Measurements from ENCODE around the gene PCDHGB6.

PCDHGB6 gene

DNA sequence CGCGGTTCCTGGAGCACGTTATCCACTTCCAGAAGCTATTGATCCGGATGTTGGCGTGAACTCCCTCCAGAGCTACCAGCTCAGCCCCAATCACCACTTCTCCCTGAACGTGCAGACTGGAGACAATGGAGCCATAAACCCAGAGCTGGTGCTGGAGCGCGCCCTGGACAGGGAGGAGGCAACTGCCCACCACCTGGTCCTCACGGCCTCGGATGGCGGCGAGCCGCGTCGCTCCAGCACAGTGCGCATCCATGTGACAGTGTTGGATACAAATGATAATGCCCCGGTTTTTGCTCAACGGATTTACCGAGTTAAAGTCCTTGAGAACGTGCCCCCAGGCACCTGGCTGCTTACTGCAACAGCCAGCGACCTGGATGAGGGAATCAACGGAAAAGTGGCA lies 4.4 kb upstream of the PCDHGB6 start:
- H3K9me2 ChIP-seq (replicated peaks; ENCODE audit: insufficient read depth, low read length) = no peaks in the 10 kb centered on the region
- H3K4me3 ChIP-seq (ENCODE audit: insufficient read depth, low read length, poor library complexity, severe bottlenecking) = no peak overlapping the region
- H3K36me3 ChIP-seq (ENCODE audit: low read length) = peaks cover 22% of the 10 kb centered on the region
- no peaks in the 10 kb centered on the region for H3K27me3 ChIP-seq (ENCODE audit: low read length)
- no peak overlapping the region for H3K27ac ChIP-seq (ENCODE audit: low read depth, low read length)
- H3K9me3 ChIP-seq (ENCODE audit: insufficient read depth, low read length) = peaks cover 37% of the 10 kb centered on the region; the same call in 1 of the 2 replicates
- no peak overlapping the region for H2AFZ ChIP-seq (ENCODE audit: low read depth, low read length, severe bottlenecking)
- no peaks in the 10 kb centered on the region for H3F3A ChIP-seq (ENCODE audit: insufficient read depth)
- H3K4me2 ChIP-seq (ENCODE audit: low read depth, low read length, poor library complexity, severe bottlenecking) = no peak overlapping the region
- no peak overlapping the region for H3K9ac ChIP-seq (ENCODE audit: low read length)
- no peaks in the 10 kb centered on the region for H4K20me1 ChIP-seq (ENCODE audit: low read depth, low read length)
- TF ChIP-seq, protein P1, sequence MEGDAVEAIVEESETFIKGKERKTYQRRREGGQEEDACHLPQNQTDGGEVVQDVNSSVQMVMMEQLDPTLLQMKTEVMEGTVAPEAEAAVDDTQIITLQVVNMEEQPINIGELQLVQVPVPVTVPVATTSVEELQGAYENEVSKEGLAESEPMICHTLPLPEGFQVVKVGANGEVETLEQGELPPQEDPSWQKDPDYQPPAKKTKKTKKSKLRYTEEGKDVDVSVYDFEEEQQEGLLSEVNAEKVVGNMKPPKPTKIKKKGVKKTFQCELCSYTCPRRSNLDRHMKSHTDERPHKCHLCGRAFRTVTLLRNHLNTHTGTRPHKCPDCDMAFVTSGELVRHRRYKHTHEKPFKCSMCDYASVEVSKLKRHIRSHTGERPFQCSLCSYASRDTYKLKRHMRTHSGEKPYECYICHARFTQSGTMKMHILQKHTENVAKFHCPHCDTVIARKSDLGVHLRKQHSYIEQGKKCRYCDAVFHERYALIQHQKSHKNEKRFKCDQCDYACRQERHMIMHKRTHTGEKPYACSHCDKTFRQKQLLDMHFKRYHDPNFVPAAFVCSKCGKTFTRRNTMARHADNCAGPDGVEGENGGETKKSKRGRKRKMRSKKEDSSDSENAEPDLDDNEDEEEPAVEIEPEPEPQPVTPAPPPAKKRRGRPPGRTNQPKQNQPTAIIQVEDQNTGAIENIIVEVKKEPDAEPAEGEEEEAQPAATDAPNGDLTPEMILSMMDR (IDR thresholded peaks at IDR 0.05; ENCODE audit: insufficient read depth, low read length, poor library complexity, severe bottlenecking) = no peak
- H3K79me2 ChIP-seq (ENCODE audit: insufficient read depth, low read length) = no peaks in the 10 kb centered on the region; the same call in 1 of the 2 replicates

DNA sequence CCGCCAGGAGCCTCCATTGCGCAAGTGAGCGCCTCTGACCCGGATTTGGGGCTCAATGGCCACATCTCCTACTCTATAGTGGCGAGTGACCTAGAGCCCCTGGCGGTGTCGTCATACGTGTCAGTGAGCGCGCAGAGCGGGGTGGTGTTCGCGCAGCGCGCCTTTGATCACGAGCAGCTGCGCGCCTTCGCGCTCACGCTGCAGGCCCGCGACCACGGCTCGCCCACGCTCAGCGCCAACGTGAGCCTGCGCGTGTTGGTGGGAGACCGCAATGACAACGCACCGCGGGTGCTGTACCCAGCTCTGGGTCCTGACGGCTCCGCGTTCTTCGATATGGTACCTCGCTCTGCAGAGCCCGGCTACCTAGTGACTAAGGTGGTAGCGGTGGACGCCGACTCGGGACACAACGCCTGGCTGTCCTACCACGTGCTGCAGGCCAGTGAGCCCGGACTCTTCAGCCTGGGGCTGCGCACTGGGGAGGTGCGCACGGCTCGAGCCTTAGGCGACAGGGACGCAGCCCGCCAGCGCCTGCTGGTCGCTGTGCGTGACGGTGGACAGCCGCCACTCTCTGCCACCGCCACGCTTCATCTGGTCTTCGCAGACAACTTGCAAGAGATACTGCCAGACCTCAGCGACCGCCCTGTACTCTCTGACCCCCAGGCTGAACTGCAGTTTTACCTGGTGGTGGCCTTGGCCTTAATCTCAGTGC lies 1.9 kb downstream of the PCDHGB6 start:
- no peaks in the 10 kb centered on the region for H4K20me1 ChIP-seq (ENCODE audit: low read depth, low read length)
- no peak overlapping the region for H2AFZ ChIP-seq (ENCODE audit: low read depth, low read length, severe bottlenecking)
- no peaks in the 10 kb centered on the region for H3F3A ChIP-seq (ENCODE audit: insufficient read depth)
- TF ChIP-seq, protein P1 (IDR thresholded peaks at IDR 0.05; ENCODE audit: insufficient read depth, low read length, poor library complexity, severe bottlenecking) = no peak
- TF ChIP-seq EZH2phosphoT487 (conservative IDR thresholded peaks at IDR 0.05; ENCODE audit: low read length) = no peak
- no peaks in the 10 kb centered on the region for H3K9me2 ChIP-seq (replicated peaks; ENCODE audit: insufficient read depth, low read length)
- peaks cover 12% of the 10 kb centered on the region for H3K36me3 ChIP-seq (ENCODE audit: low read length)
- peaks cover 3% of the 10 kb centered on the region; the same call in 1 of the 2 replicates for H3K79me2 ChIP-seq (ENCODE audit: insufficient read depth, low read length)
- no peak overlapping the region for H3K27ac ChIP-seq (ENCODE audit: low read depth, low read length)
- H3K4me2 ChIP-seq (ENCODE audit: low read depth, low read length, poor library complexity, severe bottlenecking) = no peak overlapping the region
- H3K9me3 ChIP-seq (ENCODE audit: insufficient read depth, low read length) = peaks cover 21% of the 10 kb centered on the region; the same call in 1 of the 2 replicates
- no peak overlapping the region for H3K4me3 ChIP-seq (ENCODE audit: insufficient read depth, low read length, poor library complexity, severe bottlenecking)
- H3K27me3 ChIP-seq (ENCODE audit: low read length) = no peaks in the 10 kb centered on the region
- no peak overlapping the region for H3K9ac ChIP-seq (ENCODE audit: low read length)

DNA sequence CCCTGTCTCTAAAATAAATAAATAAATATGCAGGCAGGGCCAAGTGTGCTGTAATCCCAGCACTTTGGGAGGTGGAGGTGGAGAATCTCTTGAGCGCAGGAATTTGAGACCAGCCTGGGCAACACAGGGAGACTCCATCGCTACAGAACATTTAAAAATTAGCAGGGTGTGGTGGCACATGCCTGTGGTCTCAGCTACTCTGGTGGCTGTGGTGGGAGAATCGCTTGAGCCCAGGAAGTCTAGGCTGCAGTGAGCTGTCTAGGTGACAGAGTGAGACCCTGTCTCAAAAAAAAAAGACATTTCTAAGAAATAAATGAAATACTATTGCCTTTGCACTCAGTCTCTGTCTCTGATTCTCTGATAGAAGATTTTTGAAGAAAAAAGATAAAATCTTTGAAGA lies 3.8 kb downstream of the PCDHGB6 start:
- H3K9me3 ChIP-seq (ENCODE audit: insufficient read depth, low read length) = peaks cover 26% of the 10 kb centered on the region; the same call in 1 of the 2 replicates
- no peak overlapping the region for H3K4me3 ChIP-seq (ENCODE audit: insufficient read depth, low read length, poor library complexity, severe bottlenecking)
- no peaks in the 10 kb centered on the region for H4K20me1 ChIP-seq (ENCODE audit: low read depth, low read length)
- TF ChIP-seq, protein P1 (IDR thresholded peaks at IDR 0.05; ENCODE audit: insufficient read depth, low read length, poor library complexity, severe bottlenecking) = no peak
- TF ChIP-seq EZH2phosphoT487 (conservative IDR thresholded peaks at IDR 0.05; ENCODE audit: low read length) = no peak
- no peak overlapping the region for H3K9ac ChIP-seq (ENCODE audit: low read length)
- H3K36me3 ChIP-seq (ENCODE audit: low read length) = peaks cover 7% of the 10 kb centered on the region
- H3K27ac ChIP-seq (ENCODE audit: low read depth, low read length) = no peak overlapping the region
- no peaks in the 10 kb centered on the region for H3K27me3 ChIP-seq (ENCODE audit: low read length)
- no peak overlapping the region for H3K4me2 ChIP-seq (ENCODE audit: low read depth, low read length, poor library complexity, severe bottlenecking)
- H2AFZ ChIP-seq (ENCODE audit: low read depth, low read length, severe bottlenecking) = no peak overlapping the region
- H3K9me2 ChIP-seq (replicated peaks; ENCODE audit: insufficient read depth, low read length) = no peaks in the 10 kb centered on the region
- 0 out of 2 replicates have a peak, but pooled peaks cover 3% of the 10 kb centered on the region for H3K79me2 ChIP-seq (ENCODE audit: insufficient read depth, low read length)
- H3F3A ChIP-seq (ENCODE audit: insufficient read depth) = 0 out of 2 replicates have a peak, but pooled peaks cover 5% of the 10 kb centered on the region

Data from SU-DHL-6 (cell line).